ENCODE data around the gene NPL. TPM values are rescaled to one million over a fixed set of nuclear protein-coding genes. Genes with fewer than 3 reads are reported as not detected.

The NPL gene
- total RNA-seq, 1 donor from 2014 or later, result 5.3 TPM

- Histone ChIP-seq H3K27ac (replicated peaks) (no peak overlapping the region), H3K4me1 (peaks cover 10% of the 10 kb centered on the region), H3K4me3 (no peak overlapping the region), H3K36me3 (no peaks in the 10 kb centered on the region), H3K27me3 (ENCODE audit: low read depth) (no peaks in the 10 kb centered on the region), H3K9me3 (replicated peaks) (peaks cover 7% of the 10 kb centered on the region)
- TF ChIP-seq CTCF (IDR thresholded peaks at IDR 0.05; ENCODE audit: borderline replicate concordance), result no peak
- intact Hi-C loops (cut with micrococcal nuclease), result no loop called here
- no peak for DNase-seq
Observed at GRCh38 chr1:182764029-182764727, 25.4 kb upstream of the NPL start.

GRCh38 chr1:182765391-182765790, 24.2 kb upstream of the NPL start:
- TF ChIP-seq CTCF (IDR thresholded peaks at IDR 0.05; ENCODE audit: borderline replicate concordance), result no peak
- H3K27ac ChIP-seq (replicated peaks), result no peak overlapping the region
- H3K36me3 ChIP-seq, result no peaks in the 10 kb centered on the region
- intact Hi-C loops (cut with micrococcal nuclease), result no loop called here
- DNase-seq, result no peak
- no peaks in the 10 kb centered on the region for H3K27me3 ChIP-seq (ENCODE audit: low read depth)
- no peak overlapping the region for H3K4me3 ChIP-seq
- H3K4me1 ChIP-seq, result peaks cover 22% of the 10 kb centered on the region
- H3K9me3 ChIP-seq (replicated peaks), result peaks cover 7% of the 10 kb centered on the region

GRCh38 chr1:182766050-182766449, 23.5 kb upstream of the NPL start:
- Histone ChIP-seq H3K36me3 (no peaks in the 10 kb centered on the region), H3K4me3 (no peak overlapping the region), H3K9me3 (replicated peaks) (peaks cover 7% of the 10 kb centered on the region), H3K4me1 (peaks cover 24% of the 10 kb centered on the region), H3K27ac (replicated peaks) (no peak overlapping the region), H3K27me3 (ENCODE audit: low read depth) (no peaks in the 10 kb centered on the region)
- TF ChIP-seq CTCF (IDR thresholded peaks at IDR 0.05; ENCODE audit: borderline replicate concordance), result no peak
- no peak for DNase-seq
- intact Hi-C loops (cut with micrococcal nuclease), result no loop called here

- no peak overlapping the region for H3K27ac ChIP-seq (replicated peaks)
- no peak for TF ChIP-seq CTCF (IDR thresholded peaks at IDR 0.05; ENCODE audit: borderline replicate concordance)
- intact Hi-C loops (cut with micrococcal nuclease), result no loop called here
- no peak overlapping the region for H3K4me3 ChIP-seq
- DNase-seq, result no peak
- H3K36me3 ChIP-seq, result no peaks in the 10 kb centered on the region
- no peaks in the 10 kb centered on the region for H3K27me3 ChIP-seq (ENCODE audit: low read depth)
- no peaks in the 10 kb centered on the region for H3K9me3 ChIP-seq (replicated peaks)
- H3K4me1 ChIP-seq, result peaks cover 24% of the 10 kb centered on the region
Observed at GRCh38 chr1:182766881-182767645, 22.5 kb upstream of the NPL start.

- Histone ChIP-seq H3K9me3 (replicated peaks) (no peaks in the 10 kb centered on the region), H3K36me3 (no peaks in the 10 kb centered on the region), H3K27ac (replicated peaks) (peak overlapping the region; percentile 55), H3K4me1 (peaks cover 24% of the 10 kb centered on the region), H3K27me3 (ENCODE audit: low read depth) (no peaks in the 10 kb centered on the region), H3K4me3 (no peak overlapping the region)
- no peak for DNase-seq
- intact Hi-C loops (cut with micrococcal nuclease), result no loop called here
- TF ChIP-seq CTCF (IDR thresholded peaks at IDR 0.05; ENCODE audit: borderline replicate concordance), result no peak
Observed at GRCh38 chr1:182768963-182769362, 20.6 kb upstream of the NPL start.
